ENCODE measurements around the gene EXOC2. TPM values are rescaled to one million over a fixed set of nuclear protein-coding genes. Genes with fewer than 3 reads are reported as not detected.

The EXOC2 gene
- total and polyA plus RNA-seq, 2 donors (not counting 3 experiments of a cell fraction or from before 2014, with no cell fraction given): 18.2 to 30.8 TPM

- Histone ChIP-seq H3K4me3 (replicated peaks in 1 of 3; ENCODE audit: insufficient read depth in 1 of 3, low read depth in 1 of 3, low read length in 3 of 3) (no peak overlapping the region), H3K4me1 (ENCODE audit: control insufficient read depth, extremely low read depth, insufficient read depth, low read length) (no peaks in the 10 kb centered on the region), H3K27me3 (ENCODE audit: control insufficient read depth in 2 of 2, insufficient read depth in 2 of 2, low read length in 2 of 2) (no peaks in the 10 kb centered on the region), H3K9me3 (replicated peaks; ENCODE audit: control insufficient read depth, insufficient read depth, low read length) (no peaks in the 10 kb centered on the region), H3K9ac (replicated peaks; ENCODE audit: extremely low read depth, insufficient read depth, low read length) (no peak overlapping the region), H4K20me1 (replicated peaks; ENCODE audit: control insufficient read depth, extremely low read depth, insufficient read depth, low read length) (no peaks in the 10 kb centered on the region), H2AFZ (ENCODE audit: low read depth, low read length) (no peak overlapping the region), H3K79me2 (ENCODE audit: control insufficient read depth, insufficient read depth, low read length) (no peaks in the 10 kb centered on the region), H3K36me3 (ENCODE audit: control insufficient read depth in 2 of 2, extremely low read depth in 1 of 2, insufficient read depth in 2 of 2, low read length in 2 of 2) (peaks cover 0 to 2% of the 10 kb centered on the region in 2 experiments), H3K4me2 (ENCODE audit: insufficient read depth, low read length) (no peak overlapping the region), H3K9me1 (replicated peaks; ENCODE audit: control insufficient read depth, extremely low read depth, insufficient read depth, low read length) (no peaks in the 10 kb centered on the region), H3K27ac (ENCODE audit: insufficient read depth, low read depth, low read length) (no peak overlapping the region)
- dilution Hi-C loops (cut with MboI; ENCODE audit: extremely low pct_ligation_motif_present, low sequenced_read_pairs): no loop called here
- ChIA-PET POLR2A (no interaction called here), CTCF (interaction anchor here (1.6 kb wide), 1 partner anchor 136 kb away, joined by 7 read pairs; no protein-coding TSS in a partner anchor)
- TF ChIP-seq FOS (IDR thresholded peaks at IDR 0.05; ENCODE audit: borderline replicate concordance, insufficient read depth, low read length) (no peak), EZH2 (IDR thresholded peaks at IDR 0.05; ENCODE audit: borderline replicate concordance, low read depth, low read length, severe bottlenecking) (no peak), MYC (IDR thresholded peaks at IDR 0.05; ENCODE audit: low read depth, low read length) (no peak)
- BruUV-seq (replicated peaks): no TSS peak
- FAIRE-seq (no peak), DNase-seq (ENCODE audit: low read depth, low spot score) (no peak)
- intact Hi-C loops (cut with micrococcal nuclease): no loop called here
Observed at GRCh38 chr6:586553-586952, 106.4 kb downstream of the EXOC2 start.

DNA sequence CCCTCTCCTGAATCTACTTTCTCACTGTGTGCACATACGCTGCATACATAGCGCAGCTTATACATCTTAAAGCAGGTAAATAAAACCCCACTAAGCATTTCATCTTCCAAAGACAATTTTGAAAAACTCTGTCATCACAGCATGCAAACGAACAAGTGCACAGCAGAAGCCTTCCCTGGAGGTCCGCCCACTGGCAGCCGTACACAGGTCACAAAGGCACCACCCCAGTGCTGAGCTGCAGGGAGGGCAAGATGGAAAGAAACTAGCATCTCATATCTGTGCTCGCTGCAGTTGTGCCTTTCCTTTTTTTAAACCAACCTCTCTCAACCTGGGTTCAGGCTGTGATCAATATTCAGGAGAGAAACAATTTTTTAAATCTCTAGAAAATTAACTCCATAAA is 109.3 kb downstream of the EXOC2 start:
- BruUV-seq (replicated peaks): no TSS peak
- Histone ChIP-seq H2AFZ (ENCODE audit: low read depth, low read length) (no peak overlapping the region), H3K9ac (replicated peaks; ENCODE audit: extremely low read depth, insufficient read depth, low read length) (no peak overlapping the region), H3K4me2 (ENCODE audit: insufficient read depth, low read length) (no peak overlapping the region), H3K36me3 (ENCODE audit: control insufficient read depth in 2 of 2, extremely low read depth in 1 of 2, insufficient read depth in 2 of 2, low read length in 2 of 2) (no peaks in the 10 kb centered on the region), H3K79me2 (ENCODE audit: control insufficient read depth, insufficient read depth, low read length) (no peaks in the 10 kb centered on the region), H3K4me1 (ENCODE audit: control insufficient read depth, extremely low read depth, insufficient read depth, low read length) (no peaks in the 10 kb centered on the region), H4K20me1 (replicated peaks; ENCODE audit: control insufficient read depth, extremely low read depth, insufficient read depth, low read length) (no peaks in the 10 kb centered on the region), H3K4me3 (replicated peaks in 1 of 3; ENCODE audit: insufficient read depth in 1 of 3, low read depth in 1 of 3, low read length in 3 of 3) (no peak overlapping the region), H3K9me3 (replicated peaks; ENCODE audit: control insufficient read depth, insufficient read depth, low read length) (no peaks in the 10 kb centered on the region), H3K27me3 (ENCODE audit: control insufficient read depth in 2 of 2, insufficient read depth in 2 of 2, low read length in 2 of 2) (no peaks in the 10 kb centered on the region), H3K9me1 (replicated peaks; ENCODE audit: control insufficient read depth, extremely low read depth, insufficient read depth, low read length) (no peaks in the 10 kb centered on the region), H3K27ac (ENCODE audit: insufficient read depth, low read depth, low read length) (no peak overlapping the region)
- no peak for TF ChIP-seq MAX (IDR thresholded peaks at IDR 0.05; ENCODE audit: insufficient read depth, insufficient read length)
- TF ChIP-seq GATA2 (IDR thresholded peaks at IDR 0.05; ENCODE audit: insufficient read depth, insufficient read length, low read depth, low read length): no peak
- no peak for TF ChIP-seq CTCF (IDR thresholded peaks at IDR 0.05; ENCODE audit: extremely low read depth in 1 of 2, insufficient read depth in 1 of 2, low read depth in 1 of 2, low read length in 2 of 2)
- TF ChIP-seq FOS (IDR thresholded peaks at IDR 0.05; ENCODE audit: borderline replicate concordance, insufficient read depth, low read length): no peak
- TF ChIP-seq EZH2 (IDR thresholded peaks at IDR 0.05; ENCODE audit: borderline replicate concordance, low read depth, low read length, severe bottlenecking): no peak
- no peak for TF ChIP-seq MYC (IDR thresholded peaks at IDR 0.05; ENCODE audit: low read depth, low read length)
- no peak for TF ChIP-seq JUN (IDR thresholded peaks at IDR 0.05; ENCODE audit: borderline replicate concordance, insufficient read depth, insufficient read length, low read depth)
- no peak for TF ChIP-seq POLR2A (IDR thresholded peaks at IDR 0.05; ENCODE audit: low read depth, low read length)
- no peak for TF ChIP-seq POLR2AphosphoS5 (IDR thresholded peaks at IDR 0.05; ENCODE audit: insufficient read depth, low read depth, low read length)
- intact Hi-C loops (cut with micrococcal nuclease) (no loop called here), dilution Hi-C loops (cut with MboI; ENCODE audit: extremely low pct_ligation_motif_present, low sequenced_read_pairs) (no loop called here)
- POLR2A ChIA-PET: no interaction called here
- FAIRE-seq (no peak), DNase-seq (ENCODE audit: low read depth, low spot score) (no peak)
- CTCF ChIA-PET: interaction anchor here (1.1 to 2.3 kb wide), 4 partner anchors 10 to 798 kb away, joined by 3 to 15 read pairs (median 6); no protein-coding TSS in a partner anchor
